ENCODE measurements around the gene SKIDA1. TPM values are rescaled to one million over a fixed set of nuclear protein-coding genes. Genes with fewer than 3 reads are reported as not detected.

SKIDA1 gene
- total RNA-seq, 1 donor from 2014 or later, result 3.6 TPM

DNA sequence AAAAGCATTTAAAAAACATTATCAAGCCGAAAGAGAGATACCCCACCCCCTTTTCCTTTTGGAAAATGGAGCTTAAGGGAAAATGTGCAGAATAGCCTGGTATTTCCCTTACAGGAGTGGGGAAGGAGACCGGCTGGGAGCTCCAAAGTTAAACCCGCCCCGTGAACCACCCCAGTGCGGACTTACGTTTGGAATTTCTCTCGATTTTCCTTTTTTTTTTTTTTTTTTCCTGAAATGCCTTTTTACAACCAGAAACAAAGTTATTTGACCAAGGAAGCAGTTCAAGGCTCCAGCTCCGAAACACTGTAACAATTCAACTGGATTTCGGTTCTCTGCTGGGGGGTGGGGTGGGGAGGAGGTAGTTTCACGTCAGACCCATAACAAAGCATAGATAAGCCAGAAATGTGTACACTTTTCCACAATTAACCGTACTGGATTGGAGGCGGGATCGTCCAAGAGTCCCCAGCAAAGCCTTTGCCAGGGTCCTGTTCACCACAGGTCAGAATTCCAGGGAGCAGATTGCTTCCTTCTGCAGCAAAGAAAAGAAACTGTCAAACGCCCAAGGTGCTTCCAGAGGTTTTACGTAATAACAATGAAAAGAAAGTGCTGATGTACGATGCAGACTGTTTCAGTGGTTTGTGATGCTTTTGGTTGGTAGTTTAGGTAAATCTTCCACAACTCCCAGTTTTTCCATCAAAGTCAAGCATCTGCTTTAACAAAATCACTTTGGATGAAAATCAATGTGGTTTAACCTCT is 6.7 kb downstream of the SKIDA1 start:
- intact Hi-C loops (cut with micrococcal nuclease), result loop anchor here (10.0 kb wide), 1 partner anchor 444 kb away; no protein-coding TSS in a partner anchor
- DNase-seq (peak; percentile 36), ATAC-seq (peak; percentile 35)

DNA sequence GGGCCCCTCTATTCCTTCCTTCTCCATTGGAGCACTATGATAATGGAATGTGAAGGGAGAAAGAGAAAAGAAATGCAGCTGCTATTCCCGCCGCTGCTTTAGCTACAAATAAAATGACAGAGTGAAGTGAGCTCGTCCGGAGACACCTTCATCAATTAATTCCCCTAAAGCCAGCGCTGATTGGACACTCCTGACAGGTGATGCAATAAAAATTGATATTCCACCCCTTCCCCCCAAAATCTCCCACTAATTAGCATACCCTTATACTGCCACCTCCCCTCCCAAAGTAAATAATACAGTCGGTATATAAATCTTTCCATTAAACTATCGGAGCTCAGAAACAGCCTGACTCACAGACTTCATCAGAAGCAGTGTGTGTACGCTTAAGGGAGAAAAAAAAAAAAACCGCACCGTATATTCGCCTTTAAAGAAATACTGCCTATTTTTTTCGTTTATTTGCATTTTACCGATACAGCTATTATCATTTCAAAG is 7.3 kb downstream of the SKIDA1 start:
- intact Hi-C loops (cut with micrococcal nuclease), result loop anchor here (10.0 kb wide), 1 partner anchor 443 kb away; no protein-coding TSS in a partner anchor
- DNase-seq (no peak), ATAC-seq (peak; percentile 59)

DNA sequence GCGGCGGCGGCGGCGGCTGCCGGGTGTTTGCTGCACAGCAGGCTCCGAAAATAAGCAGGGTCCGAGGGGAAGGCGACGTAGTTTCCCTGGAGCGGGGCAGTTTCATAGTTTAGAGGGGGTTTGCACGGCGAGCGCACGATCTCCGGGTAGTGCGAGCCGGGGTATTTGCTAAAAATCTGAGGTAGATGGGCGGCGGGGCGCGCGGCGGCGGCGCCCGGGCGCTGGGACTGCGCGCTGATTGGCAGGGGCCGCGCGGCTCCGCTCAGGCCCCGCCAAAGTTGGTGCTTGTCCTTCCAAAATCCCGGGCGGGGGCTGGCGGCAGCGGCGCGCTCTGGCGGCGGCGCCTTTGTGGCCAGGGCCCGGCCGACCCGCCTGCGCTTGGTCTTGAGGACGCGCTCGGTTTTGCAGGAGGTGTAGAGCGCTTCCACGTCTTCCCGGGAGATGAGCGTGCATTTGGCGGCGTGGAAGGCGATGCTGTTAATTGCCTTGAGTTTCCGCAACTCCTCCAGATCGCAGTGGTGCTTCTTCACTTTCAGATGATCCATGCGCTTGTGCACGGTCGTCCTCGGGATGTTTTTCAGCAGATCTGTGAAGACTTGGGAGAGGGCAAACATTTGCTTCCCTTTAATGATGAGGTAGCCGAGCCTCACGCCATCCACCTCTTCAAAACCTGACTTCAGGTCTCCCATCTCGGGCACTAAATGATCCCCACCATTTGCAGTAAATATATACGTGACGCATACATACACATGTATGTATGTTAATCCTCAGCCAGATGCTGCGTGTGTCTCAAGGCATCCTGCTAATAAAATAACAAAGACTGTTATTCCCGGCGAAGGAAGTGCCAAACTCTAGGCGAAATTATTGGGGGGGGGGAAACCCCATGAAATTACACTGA is 8.1 kb downstream of the SKIDA1 start:
- DNase-seq (peak; percentile 82), ATAC-seq (peak; percentile 78)
- intact Hi-C loops (cut with micrococcal nuclease), result loop anchor here (10.0 kb wide), 1 partner anchor 443 kb away; no protein-coding TSS in a partner anchor

DNA sequence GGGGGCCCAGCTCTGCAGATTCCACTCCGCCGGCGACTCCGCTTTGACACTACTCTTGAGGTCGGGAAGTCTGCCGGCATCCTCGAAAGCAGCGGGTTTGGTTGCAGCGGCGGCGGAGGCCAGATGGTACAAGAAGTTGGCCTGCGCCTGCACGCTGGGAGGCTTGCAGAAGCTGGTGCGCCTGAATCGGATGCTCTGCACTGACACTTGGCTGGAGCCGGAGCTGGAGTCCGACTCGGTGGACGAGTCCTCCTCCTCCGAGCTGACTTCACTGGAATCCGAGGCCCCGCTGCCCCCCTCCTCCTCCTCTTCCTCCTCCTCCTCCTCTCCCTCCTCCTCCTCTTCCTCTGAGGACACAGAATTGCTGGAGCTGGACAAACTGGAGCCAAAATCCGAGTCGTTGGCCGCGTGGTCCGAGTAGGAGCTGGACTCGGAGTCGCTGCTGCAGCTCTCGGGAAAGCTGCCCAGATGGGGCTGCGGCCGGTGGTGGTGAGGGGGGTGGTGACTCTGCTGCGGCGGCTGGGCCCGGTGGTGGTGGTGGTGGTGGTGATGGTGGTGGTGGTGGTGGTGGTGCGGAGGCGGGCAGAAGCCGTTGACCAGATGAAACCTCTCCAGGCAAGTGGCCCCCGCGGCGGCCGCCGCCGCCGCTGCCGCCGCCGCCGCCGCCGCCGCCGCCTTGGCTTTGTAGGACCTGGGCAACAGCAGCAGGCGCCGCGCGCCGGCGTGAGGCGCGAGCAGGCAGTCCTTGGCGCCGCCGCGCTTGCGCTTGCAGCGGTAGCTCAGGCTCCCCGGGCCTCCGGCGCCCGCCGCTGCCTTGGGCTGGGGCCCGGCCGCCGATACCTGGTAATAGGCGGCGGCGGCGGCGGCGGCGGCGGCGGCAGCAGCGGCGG is 9.0 kb downstream of the SKIDA1 start:
- peak; percentile 41 for ATAC-seq
- intact Hi-C loops (cut with micrococcal nuclease), result loop anchor here (10.0 kb wide), 1 partner anchor 442 kb away; no protein-coding TSS in a partner anchor
- peak; percentile 81 for DNase-seq

DNA sequence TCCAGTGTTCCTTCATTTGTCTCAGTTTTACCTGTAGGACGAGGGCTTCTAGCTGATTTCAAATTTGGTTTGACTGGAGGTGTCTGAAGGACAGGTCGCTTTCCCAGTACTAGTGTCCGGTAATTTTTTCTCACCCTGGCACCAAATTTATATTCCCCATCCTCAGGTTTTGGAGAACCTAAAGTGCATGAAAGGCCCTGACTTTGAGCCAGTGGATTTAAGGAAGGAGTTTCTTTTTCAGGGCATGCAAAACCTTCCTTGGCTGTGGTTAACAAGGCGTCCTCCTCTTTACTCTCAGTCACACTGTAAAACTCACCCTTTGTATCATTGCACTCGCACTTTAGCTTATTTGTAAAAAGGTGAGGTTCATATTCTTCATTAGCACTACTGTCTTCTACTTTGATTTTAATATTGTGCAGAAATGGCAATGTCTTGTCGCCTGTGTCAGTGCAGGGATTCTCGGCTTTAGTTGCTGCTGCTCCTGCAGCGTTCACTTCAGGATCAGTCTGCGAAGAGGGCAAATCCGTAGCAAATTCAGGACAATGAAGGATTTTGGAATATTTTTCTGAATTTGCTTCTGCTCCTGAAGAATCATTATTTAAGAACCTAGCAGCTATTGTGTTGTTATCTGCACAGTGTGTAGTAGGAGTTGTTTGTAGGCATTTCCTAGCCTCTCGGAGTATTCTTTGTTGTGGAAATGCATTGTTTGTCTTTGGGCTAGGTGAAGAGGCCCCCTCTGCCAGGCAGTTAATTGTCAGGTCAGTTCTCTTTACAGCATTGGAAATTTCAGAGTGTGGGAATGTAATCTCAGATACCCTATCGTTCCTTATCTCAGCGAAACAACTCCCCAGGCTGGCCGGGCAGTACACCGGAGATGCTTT is 9.9 kb downstream of the SKIDA1 start:
- DNase-seq (no peak), ATAC-seq (no peak)
- intact Hi-C loops (cut with micrococcal nuclease), result loop anchor here (10.0 kb wide), 1 partner anchor 441 kb away; no protein-coding TSS in a partner anchor

DNA sequence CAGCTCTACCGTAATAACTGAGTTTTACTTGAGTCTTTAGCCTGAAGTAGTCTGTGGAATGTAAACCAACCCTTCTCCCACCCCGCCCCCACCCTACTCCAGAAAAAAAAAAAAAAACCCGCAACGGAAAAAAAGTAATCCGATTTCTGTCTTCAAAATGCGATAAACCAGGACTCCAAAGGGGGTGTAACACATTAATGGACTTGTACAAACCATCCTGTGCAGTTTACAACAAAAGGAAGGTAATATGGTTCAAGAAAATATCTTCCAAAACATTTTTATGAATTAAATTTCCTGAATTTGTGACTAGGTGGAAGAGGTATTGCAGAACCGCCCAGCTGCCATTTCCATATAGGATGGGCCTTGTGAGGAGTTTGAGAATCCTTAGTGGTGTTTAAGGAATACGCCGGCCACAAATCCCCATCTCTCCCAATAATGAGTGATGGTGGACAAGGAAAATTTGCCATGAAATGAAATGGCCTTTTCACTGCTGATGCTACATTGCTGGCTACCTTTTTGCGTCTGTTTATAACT is 10.6 kb downstream of the SKIDA1 start:
- ATAC-seq, result no peak
- intact Hi-C loops (cut with micrococcal nuclease), result loop anchor here (10.0 kb wide), 1 partner anchor 440 kb away; no protein-coding TSS in a partner anchor
- no peak for DNase-seq

DNA sequence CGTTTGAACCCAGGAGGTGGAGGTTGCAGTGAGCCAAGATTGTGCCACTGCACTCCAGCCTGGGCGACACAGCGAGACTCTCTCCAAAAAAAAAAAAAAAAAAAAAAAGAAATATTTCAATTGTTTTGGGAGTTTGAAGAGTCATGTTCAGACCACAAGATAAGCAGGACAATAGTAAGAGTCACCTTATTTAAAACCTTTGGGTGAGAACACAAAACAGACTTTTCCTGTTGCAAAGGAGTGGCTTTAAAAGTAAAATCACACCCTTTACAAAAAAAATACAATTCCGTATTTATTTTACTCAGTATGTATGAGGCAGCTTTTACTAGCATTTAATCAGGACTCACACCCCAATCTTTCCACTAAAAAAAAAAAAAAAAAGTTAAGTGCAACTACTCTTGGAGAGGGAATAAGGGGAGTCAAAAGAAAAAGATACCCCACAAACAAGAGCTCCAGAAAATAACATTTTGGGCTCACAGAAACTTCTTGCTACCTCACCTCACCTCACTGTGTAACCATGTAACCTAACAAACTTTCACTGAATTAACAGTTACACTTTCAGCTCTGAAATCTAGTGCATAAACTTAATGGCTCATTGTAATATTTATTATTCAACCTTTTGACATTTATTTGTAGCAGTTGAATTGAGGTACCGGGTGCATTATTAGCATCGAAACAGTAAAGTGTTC is 11.2 kb downstream of the SKIDA1 start:
- intact Hi-C loops (cut with micrococcal nuclease), result loop anchor here (10.0 kb wide), 1 partner anchor 439 kb away; no protein-coding TSS in a partner anchor
- DNase-seq (no peak), ATAC-seq (no peak)

DNA sequence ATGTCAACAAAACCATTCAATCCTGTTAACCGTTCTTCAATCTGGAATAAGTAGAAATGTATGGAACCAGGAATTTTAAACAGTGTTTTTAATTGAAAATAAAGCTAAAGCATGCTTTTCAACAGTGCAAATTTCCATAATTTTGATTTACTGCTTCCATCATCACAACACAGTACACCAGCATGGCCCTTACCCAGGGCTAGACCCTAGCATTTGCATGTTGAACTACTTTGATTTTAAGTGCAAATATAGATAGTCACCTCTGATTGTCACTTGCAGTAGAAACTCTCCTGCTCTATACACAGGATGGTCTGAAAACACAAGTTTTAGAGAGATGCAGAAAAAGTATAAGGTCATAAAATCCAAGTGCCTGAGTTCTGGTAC is 12.1 kb downstream of the SKIDA1 start:
- intact Hi-C loops (cut with micrococcal nuclease), result loop anchor here (10.0 kb wide), 1 partner anchor 439 kb away; no protein-coding TSS in a partner anchor
- ATAC-seq, result no peak

DNA sequence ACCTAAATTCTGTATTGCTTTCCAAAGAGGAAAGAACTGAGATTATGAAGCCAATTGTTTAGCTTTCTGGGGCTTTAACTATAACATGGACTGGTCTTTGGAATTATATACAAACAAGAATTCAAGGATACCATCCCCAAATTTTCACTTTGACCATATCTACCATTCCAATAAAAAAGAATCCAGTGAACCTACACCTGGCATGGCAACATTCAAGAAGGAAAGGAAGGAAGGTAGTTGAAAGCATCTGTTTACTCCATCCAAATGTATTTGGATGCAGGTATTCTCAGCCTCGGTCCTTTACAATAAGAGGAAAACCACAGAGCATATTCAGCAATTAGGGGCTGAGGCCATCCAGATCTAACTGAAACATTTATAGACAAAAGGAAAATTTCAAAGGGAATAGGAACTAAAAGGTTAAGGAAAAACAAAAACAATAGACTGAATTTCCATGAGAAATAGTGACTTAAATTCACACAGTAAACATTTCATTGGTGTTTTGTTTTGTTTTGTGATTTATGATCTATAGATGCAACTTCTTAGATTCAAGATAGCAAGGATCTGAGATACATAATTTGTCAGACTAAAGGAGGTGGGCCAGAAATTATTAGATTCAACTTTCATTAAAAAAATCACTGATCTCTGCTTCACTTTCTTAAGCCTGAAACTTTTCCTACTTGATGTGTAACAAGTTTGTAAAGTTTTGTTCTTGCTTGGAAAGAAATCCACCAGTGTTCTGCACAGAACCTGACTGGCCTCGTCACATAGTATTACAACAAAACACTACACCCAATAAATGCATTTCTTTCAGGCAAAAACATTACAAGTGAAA is 12.7 kb downstream of the SKIDA1 start:
- ATAC-seq (no peak), DNase-seq (no peak)
- intact Hi-C loops (cut with micrococcal nuclease), result loop anchor here (10.0 kb wide), 1 partner anchor 438 kb away; no protein-coding TSS in a partner anchor

More for the DNA sequence above, 12.1 kb downstream of the SKIDA1 start:
- DNase-seq, result no peak

DNA sequence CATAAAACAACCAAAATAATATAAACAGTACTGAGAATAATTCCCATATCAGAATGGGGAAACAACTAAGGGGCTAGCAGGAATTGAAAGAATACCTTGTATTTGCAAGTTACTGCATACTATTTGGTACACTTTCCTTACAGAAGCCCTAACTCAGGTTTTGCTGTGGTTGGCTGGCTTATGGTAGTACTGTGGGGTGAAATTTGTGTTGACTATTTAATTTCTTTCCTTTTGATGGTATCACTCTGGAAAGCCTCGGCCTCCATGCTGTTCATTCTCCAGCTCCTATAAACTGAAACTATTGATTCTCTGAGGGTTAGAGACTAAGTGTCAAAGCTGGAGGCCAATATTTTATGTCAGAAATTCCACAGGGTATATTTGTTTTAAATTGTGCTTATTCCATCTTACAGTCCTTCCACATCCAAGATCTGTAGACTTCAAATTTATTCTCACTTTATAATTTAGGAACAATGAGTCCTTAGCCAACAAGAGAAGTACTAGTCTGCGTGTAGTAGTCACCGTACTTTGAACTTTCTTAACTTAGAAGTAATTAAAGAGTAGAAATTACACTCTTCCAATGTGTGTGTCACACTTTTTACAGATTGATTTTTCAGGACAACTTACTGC is 13.4 kb downstream of the SKIDA1 start:
- ATAC-seq (no peak), DNase-seq (no peak)
- intact Hi-C loops (cut with micrococcal nuclease), result loop anchor here (10.0 kb wide), 1 partner anchor 437 kb away; no protein-coding TSS in a partner anchor

DNA sequence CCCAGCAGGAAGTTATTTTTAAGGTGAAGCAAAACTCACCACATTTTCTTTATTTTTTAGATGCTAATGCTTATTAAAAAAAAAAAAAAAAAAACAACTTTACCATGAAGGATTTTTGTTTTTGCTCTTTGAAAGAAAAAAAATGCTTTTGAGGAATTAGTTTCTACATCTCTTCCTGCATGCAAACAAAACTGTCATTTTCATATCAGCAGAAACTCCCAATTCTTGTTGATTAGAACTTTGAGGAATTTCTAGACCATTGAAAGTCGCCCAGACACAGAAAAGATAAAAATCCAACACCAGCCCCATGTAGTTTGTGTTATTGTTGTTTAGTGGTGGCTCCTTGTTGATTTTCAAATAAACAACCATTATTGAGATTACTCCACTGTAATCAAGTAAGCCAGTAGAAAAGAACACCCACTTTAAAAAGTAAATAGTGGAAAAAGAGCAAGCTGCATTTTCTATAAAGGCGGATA is 14.3 kb downstream of the SKIDA1 start:
- ATAC-seq (no peak), DNase-seq (no peak)
- intact Hi-C loops (cut with micrococcal nuclease), result loop anchor here (10.0 kb wide), 1 partner anchor 436 kb away; no protein-coding TSS in a partner anchor

DNA sequence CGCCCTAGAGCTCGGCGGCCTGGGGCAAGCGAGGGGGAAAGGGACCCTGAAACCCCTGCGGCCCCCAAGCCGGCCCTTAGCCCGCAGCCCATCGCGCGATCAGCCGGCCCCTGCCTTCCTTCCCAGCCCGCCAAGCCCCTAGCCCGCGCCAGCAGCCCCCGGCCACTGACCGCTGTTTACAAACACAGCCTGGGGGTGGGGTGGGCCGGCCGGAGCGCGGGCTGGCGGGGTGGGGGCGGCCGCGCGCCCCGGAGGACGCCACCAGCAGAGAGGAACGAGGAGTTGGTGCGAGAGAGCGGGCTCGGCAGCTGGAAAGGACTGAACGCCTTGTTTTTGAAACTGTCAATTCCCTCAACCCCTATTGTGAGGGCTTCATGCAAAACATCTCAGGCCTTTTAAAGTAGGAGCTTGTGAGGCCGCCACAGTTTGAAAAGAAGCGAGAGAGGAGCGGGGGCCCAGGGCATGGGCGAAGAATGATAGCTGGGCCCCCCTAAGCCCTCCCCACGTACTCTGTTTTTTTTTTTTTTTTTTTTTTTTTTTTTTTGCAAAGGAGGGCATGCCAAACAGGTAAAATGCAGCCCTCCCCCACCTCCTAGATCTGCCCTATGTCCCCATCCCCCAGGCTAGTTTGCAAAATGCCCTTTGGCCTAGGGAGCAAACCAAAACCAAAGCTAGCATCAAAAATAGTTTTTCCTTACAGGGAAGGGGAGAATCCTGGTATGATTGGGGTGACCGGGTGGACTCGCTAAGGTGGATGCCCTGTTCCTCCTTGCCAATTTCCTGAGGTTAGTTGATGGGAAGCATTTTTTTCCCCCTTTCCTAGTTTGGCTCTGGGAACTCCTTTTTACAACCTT is 15.0 kb downstream of the SKIDA1 start:
- ATAC-seq (peak; percentile 64), DNase-seq (peak; percentile 47)
- intact Hi-C loops (cut with micrococcal nuclease), result loop anchor here (10.0 kb wide), 1 partner anchor 436 kb away; no protein-coding TSS in a partner anchor

DNA sequence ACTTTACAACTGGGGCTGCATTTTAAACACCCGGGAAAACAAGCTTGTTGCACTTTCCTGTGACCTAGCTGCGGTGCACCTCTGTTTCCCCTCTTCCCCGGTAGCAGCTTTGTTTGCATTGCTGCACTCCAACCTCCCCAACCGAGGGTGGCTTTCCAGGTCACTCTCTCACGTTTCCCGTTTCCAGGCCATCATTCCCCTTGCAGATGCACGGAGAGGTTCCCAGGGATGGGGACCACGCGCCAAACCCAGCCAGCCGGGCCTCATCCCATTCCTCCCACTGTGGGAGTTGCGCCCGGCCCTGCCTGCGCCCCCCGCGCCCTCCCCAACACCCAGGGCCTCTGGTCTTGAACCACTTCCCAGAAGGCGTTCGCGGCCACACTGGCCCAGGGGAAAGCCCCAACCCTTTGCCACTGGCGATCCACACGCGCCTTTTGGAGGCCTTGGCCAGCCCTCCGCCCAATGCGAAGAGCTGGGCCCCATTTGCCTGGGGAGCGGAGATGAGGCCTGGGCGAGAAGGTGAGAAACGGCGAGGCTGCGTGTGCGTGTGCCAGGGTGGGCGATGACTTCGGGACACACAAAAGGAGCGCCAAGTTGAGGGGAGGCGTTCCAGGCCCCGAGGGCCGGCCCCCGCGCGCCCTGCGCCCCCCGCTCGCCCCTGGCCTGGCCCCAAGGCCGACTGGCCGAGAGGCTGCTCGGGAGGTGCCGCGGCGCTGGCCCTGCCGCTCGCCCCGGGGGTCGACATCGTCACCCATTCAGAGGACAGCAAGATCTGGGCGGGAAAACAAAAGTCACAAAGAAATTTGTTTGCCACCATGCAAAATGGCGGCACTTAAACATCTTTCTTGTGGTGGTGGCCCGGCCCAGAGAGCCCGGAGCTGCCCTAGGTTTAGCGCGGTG is 15.9 kb downstream of the SKIDA1 start:
- intact Hi-C loops (cut with micrococcal nuclease), result loop anchor here (10.0 kb wide), 1 partner anchor 435 kb away; no protein-coding TSS in a partner anchor
- DNase-seq, result no peak
- ATAC-seq, result no peak

Measured in left ventricle myocardium superior (tissue), 1 donor.